BLaER1 treated with 17β-estradiol and CSF1 and Interleukin-3, amounts not matched to agents 10 nM and 100 nM (cell line): Measurements from ENCODE around the gene NRN1.
A peak's percentile ranks its signal among the peaks of the same experiment; 100 is the strongest.

Experiments
- H3K27ac ChIP-seq, 11 experiments: shearing (Covaris generic); formaldehyde crosslinking; 2 replicates each; pipeline ENCODE4 v1.8.1; 2022
- H3K27me3 ChIP-seq, 11 experiments: shearing (Covaris generic); formaldehyde crosslinking; 2 replicates each; pipeline ENCODE4 v1.8.1; 2022
- H3K36me3 ChIP-seq, 11 experiments: shearing (Covaris generic); formaldehyde crosslinking; 2 replicates each; pipeline ENCODE4 v1.8.1; 2022
- H3K4me1 ChIP-seq, 10 experiments: shearing (Covaris generic); formaldehyde crosslinking; 2 replicates each; pipeline ENCODE4 v1.8.1; 2022
- H3K4me2 ChIP-seq, 11 experiments: shearing (Covaris generic); formaldehyde crosslinking; 2 replicates each; pipeline ENCODE4 v1.8.1; 2022
- H3K4me3 ChIP-seq, 10 experiments: shearing (Covaris generic); formaldehyde crosslinking; 2 replicates each; pipeline ENCODE4 v1.8.1; 2022
- H3K9ac ChIP-seq, 11 experiments: shearing (Covaris generic); formaldehyde crosslinking; 2 replicates each; pipeline ENCODE4 v1.8.1; 2022
- H3K9me3 ChIP-seq, 11 experiments: shearing (Covaris generic); formaldehyde crosslinking; replicated peaks in 1 of 11; 2 replicates each; pipeline ENCODE4 v1.8.1; 2022
- H4K20me1 ChIP-seq, 11 experiments: shearing (Covaris generic); formaldehyde crosslinking; 2 replicates each; pipeline ENCODE4 v1.8.1; 2022
- Cebpa-rat ChIP-seq, 11 experiments: shearing (Covaris generic); IDR thresholded peaks; 2 replicates each; pipeline ENCODE4 v1.8.1; 2022

Gene NRN1

GRCh38 chr6:5994234-5994998 lies 12.3 kb downstream of the NRN1 start:
- Histone ChIP-seq H3K4me3 (no peak overlapping the region), H3K4me1 (peaks cover 19 to 65% (median 28%) of the 10 kb centered on the region in 10 experiments), H3K4me2 (no peak overlapping the region), H3K27ac (no peak overlapping the region), H4K20me1 (peaks cover 0 to 52% (median 34%) of the 10 kb centered on the region in 11 experiments; a peak in 18 of 22 replicates), H3K27me3 (peaks cover 73 to 95% (median 86%) of the 10 kb centered on the region in 11 experiments), H3K36me3 (no peaks in the 10 kb centered on the region), H3K9ac (no peak overlapping the region), H3K9me3 (peaks cover 0 to 23% (median 16%) of the 10 kb centered on the region in 11 experiments; a peak in 15 of 22 replicates)
- TF ChIP-seq Cebpa-rat (IDR thresholded peaks at IDR 0.05): no peak

- no peak overlapping the region for H3K4me3 ChIP-seq
- TF ChIP-seq Cebpa-rat (IDR thresholded peaks at IDR 0.05): no peak
Observed at GRCh38 chr6:5992551-5993225, 14.0 kb downstream of the NRN1 start.

GRCh38 chr6:5990786-5991185 lies 15.9 kb downstream of the NRN1 start:
- Histone ChIP-seq H3K27ac (peak overlapping the region in 2 of 11 experiments; percentile 37 to 45; a peak in 3 of 22 replicates), H3K36me3 (no peaks in the 10 kb centered on the region), H3K4me1 (peaks cover 0 to 67% (median 4%) of the 10 kb centered on the region in 10 experiments; a peak in 11 of 20 replicates), H3K4me3 (no peak overlapping the region), H3K9ac (no peak overlapping the region), H4K20me1 (peaks cover 0 to 17% (median under 1%) of the 10 kb centered on the region in 11 experiments; a peak in 7 of 22 replicates), H3K9me3 (peaks cover 0 to 29% (median 20%) of the 10 kb centered on the region in 11 experiments; a peak in 15 of 22 replicates), H3K4me2 (peak overlapping the region in 4 of 11 experiments; percentile 33 to 90 (median 72); a peak in 6 of 22 replicates), H3K27me3 (peaks cover 38 to 58% (median 50%) of the 10 kb centered on the region in 11 experiments)
- TF ChIP-seq Cebpa-rat (IDR thresholded peaks at IDR 0.05): no peak

More at GRCh38 chr6:5992551-5993225, 14.0 kb downstream of the NRN1 start:
- peaks cover 56 to 77% (median 69%) of the 10 kb centered on the region in 11 experiments for H3K27me3 ChIP-seq
- peaks cover 12 to 67% (median 20%) of the 10 kb centered on the region in 10 experiments; a peak in 19 of 20 replicates for H3K4me1 ChIP-seq
- no peak overlapping the region for H3K9ac ChIP-seq
- no peak overlapping the region for H3K4me2 ChIP-seq
- peaks cover 0 to 28% (median 19%) of the 10 kb centered on the region in 11 experiments; a peak in 15 of 22 replicates for H3K9me3 ChIP-seq
- no peaks in the 10 kb centered on the region for H3K36me3 ChIP-seq
- H3K27ac ChIP-seq: no peak overlapping the region
- H4K20me1 ChIP-seq: peaks cover 0 to 34% (median 17%) of the 10 kb centered on the region in 11 experiments; a peak in 17 of 22 replicates

GRCh38 chr6:5989141-5989723 lies 17.5 kb downstream of the NRN1 start:
- peaks cover 0 to 61% (median 4%) of the 10 kb centered on the region in 10 experiments; a peak in 13 of 20 replicates for H3K4me1 ChIP-seq
- H3K4me3 ChIP-seq: no peak overlapping the region
- no peak overlapping the region for H3K9ac ChIP-seq
- no peak for TF ChIP-seq Cebpa-rat (IDR thresholded peaks at IDR 0.05)
- H3K4me2 ChIP-seq: peak overlapping the region in 4 of 11 experiments; percentile 33 to 75 (median 68); a peak in 10 of 22 replicates
- H3K27ac ChIP-seq: peak overlapping the region in 2 of 11 experiments; percentile 43 to 45; a peak in 2 of 22 replicates
- H3K9me3 ChIP-seq: peaks cover 0 to 14% (median 9%) of the 10 kb centered on the region in 11 experiments; a peak in 12 of 22 replicates
- H3K36me3 ChIP-seq: no peaks in the 10 kb centered on the region
- H3K27me3 ChIP-seq: peaks cover 22 to 43% (median 35%) of the 10 kb centered on the region in 11 experiments
- peaks cover 0 to 3% (median 0%) of the 10 kb centered on the region in 11 experiments; a peak in 2 of 22 replicates for H4K20me1 ChIP-seq

- no peak for TF ChIP-seq Cebpa-rat (IDR thresholded peaks at IDR 0.05)
- H3K27me3 ChIP-seq: peaks cover 0 to 19% (median 11%) of the 10 kb centered on the region in 11 experiments; a peak in 16 of 22 replicates
Observed at GRCh38 chr6:5986861-5987260, 19.9 kb downstream of the NRN1 start.

GRCh38 chr6:5984150-5985089 lies 22.3 kb downstream of the NRN1 start:
- no peaks in the 10 kb centered on the region for H3K27me3 ChIP-seq
- H3K9me3 ChIP-seq: peaks cover 0 to 20% (median 6%) of the 10 kb centered on the region in 11 experiments; a peak in 7 of 22 replicates
- no peak overlapping the region for H3K27ac ChIP-seq
- peak in 4 of 11 experiments; percentile 19 to 41 (median 28); a peak in 1 of 22 replicates for TF ChIP-seq Cebpa-rat (IDR thresholded peaks at IDR 0.05)
- H3K36me3 ChIP-seq: no peaks in the 10 kb centered on the region
- H3K4me3 ChIP-seq: no peak overlapping the region
- H3K4me2 ChIP-seq: peak overlapping the region in 6 of 11 experiments; percentile 3 to 35 (median 24); a peak in 5 of 22 replicates
- peaks cover 6 to 62% (median 8%) of the 10 kb centered on the region in 10 experiments; a peak in 17 of 20 replicates for H3K4me1 ChIP-seq
- no peaks in the 10 kb centered on the region for H4K20me1 ChIP-seq
- H3K9ac ChIP-seq: no peak overlapping the region

More at GRCh38 chr6:5986861-5987260, 19.9 kb downstream of the NRN1 start:
- Histone ChIP-seq H3K9me3 (peaks cover 0 to 12% (median 6%) of the 10 kb centered on the region in 11 experiments; a peak in 8 of 22 replicates), H3K4me1 (peaks cover 0 to 62% (median 8%) of the 10 kb centered on the region in 10 experiments; a peak in 13 of 20 replicates), H3K36me3 (no peaks in the 10 kb centered on the region), H3K27ac (no peak overlapping the region), H3K4me3 (no peak overlapping the region), H4K20me1 (no peaks in the 10 kb centered on the region), H3K4me2 (peak overlapping the region in 3 of 11 experiments; percentile 5 to 75 (median 49); a peak in 4 of 22 replicates), H3K9ac (no peak overlapping the region)

GRCh38 chr6:5981126-5982026 lies 25.3 kb downstream of the NRN1 start:
- Histone ChIP-seq H3K36me3 (no peaks in the 10 kb centered on the region), H3K4me3 (no peak overlapping the region), H3K9me3 (peaks cover 0 to 9% (median 0%) of the 10 kb centered on the region in 11 experiments; a peak in 2 of 22 replicates), H3K4me1 (peaks cover 6 to 37% (median 11%) of the 10 kb centered on the region in 10 experiments; a peak in 17 of 20 replicates), H3K27me3 (no peaks in the 10 kb centered on the region), H3K9ac (no peak overlapping the region), H3K27ac (no peak overlapping the region), H3K4me2 (peak overlapping the region in 3 of 11 experiments; percentile 5 to 43 (median 25); a peak in 3 of 22 replicates), H4K20me1 (no peaks in the 10 kb centered on the region)
- no peak for TF ChIP-seq Cebpa-rat (IDR thresholded peaks at IDR 0.05)
